SK-N-SH (cell line): ENCODE data around the gene MCC. TPM values are rescaled to one million over a fixed set of nuclear protein-coding genes. Genes with fewer than 3 reads are reported as not detected.

Experiments
- CTCF ChIA-PET: fragments of 300-600, 350-600 bp; formaldehyde crosslinking; extraction: SDS; loops from one replicate; lab custom pipeline; 2021; lab: Yijun Ruan, JAX
- POLR2A ChIA-PET: fragments of 350-600 bp; sonication (Branson Sonifier 250); formaldehyde crosslinking; extraction: SDS; loops from one replicate; lab custom pipeline; 2020; ENCODE audit warnings: antibody characterized with exemption, inconsistent platforms; lab: Yijun Ruan, JAX
- DNase-seq: peaks from one replicate; pipeline ENCODE4 v3.0.0; 2012
- H2AFZ ChIP-seq: fragments of 200-600 bp; sonication (generic); 2 replicates; pipeline ENCODE4 v1.8.1; 2016; ENCODE audit warnings: antibody characterized with exemption, mild to moderate bottlenecking, low read depth
- H3F3A ChIP-seq: fragments of 200-600 bp; sonication (generic); replicated peaks from 2 replicates; pipeline ENCODE3; 2016; ENCODE audit warnings: antibody characterized with exemption, mild to moderate bottlenecking; ENCODE audit not compliant: insufficient read depth
- H3K27ac ChIP-seq, 2 experiments: fragments of 200-500 bp in 1 of 2; fragments of 200-600 bp in 1 of 2; sonication (Bioruptor generic) in 1 of 2; sonication (generic), shearing (Covaris generic) in 1 of 2; 2 replicates each; pipeline versions ENCODE4 v1.5.1 to v1.6.1; 2014 to 2016; ENCODE audit warnings: low read depth in 2 of 2, inconsistent platforms in 1 of 2, low read length in 1 of 2, mild to moderate bottlenecking in 1 of 2, mixed read lengths in 1 of 2
- H3K27me3 ChIP-seq: fragments of 200-600 bp; sonication (generic), shearing (Covaris generic); 2 replicates; pipeline ENCODE4 v1.6.1; 2016; ENCODE audit warnings: mixed run types; ENCODE audit not compliant: insufficient read depth
- H3K36me3 ChIP-seq, 2 experiments: fragments of 200-500 bp in 1 of 2; fragments of 200-600 bp in 1 of 2; sonication (Bioruptor generic) in 1 of 2; sonication (generic) in 1 of 2; replicated peaks in 1 of 2; 2 replicates each; pipeline versions ENCODE3 to v1.5.1; 2014 to 2016; ENCODE audit warnings: low read length in 1 of 2, mild to moderate bottlenecking in 1 of 2; ENCODE audit not compliant: insufficient read depth in 2 of 2, control insufficient read depth in 1 of 2
- H3K4me1 ChIP-seq, 2 experiments: fragments of 200-500 bp in 1 of 2; fragments of 200-600 bp in 1 of 2; sonication (Bioruptor generic) in 1 of 2; sonication (generic), shearing (Covaris generic) in 1 of 2; 2 replicates each; pipeline versions ENCODE4 v1.5.1 to v1.6.1; 2014 to 2016; ENCODE audit warnings: low read depth in 1 of 2, low read length in 1 of 2, mixed run types in 1 of 2; ENCODE audit not compliant: insufficient read depth in 2 of 2, control insufficient read depth in 1 of 2
- H3K4me2 ChIP-seq: fragments of 200-600 bp; sonication (generic), shearing (Covaris generic); 2 replicates; pipeline ENCODE4 v1.6.1; 2017; ENCODE audit warnings: mixed run types
- H3K4me3 ChIP-seq, 2 experiments: fragments of 200-500 bp in 1 of 2; fragments of 200-600 bp in 1 of 2; sonication (Bioruptor generic) in 1 of 2; sonication (generic), shearing (Covaris generic) in 1 of 2; 2 replicates each; pipeline versions ENCODE4 v1.5.1 to v1.8.1; 2014 to 2016; ENCODE audit warnings: low read depth in 2 of 2, inconsistent platforms in 1 of 2, low read length in 1 of 2, mild to moderate bottlenecking in 1 of 2, mixed read lengths in 1 of 2, moderate library complexity in 1 of 2
- H3K79me2 ChIP-seq: fragments of 200-600 bp; sonication (generic); 2 replicates; pipeline ENCODE4 v1.8.1; 2017; ENCODE audit warnings: mild to moderate bottlenecking; ENCODE audit not compliant: insufficient read depth
- H3K9ac ChIP-seq: fragments of 200-600 bp; sonication (generic); 2 replicates; pipeline ENCODE4 v1.6.1; 2017; ENCODE audit warnings: mixed run types
- H3K9me2 ChIP-seq: fragments of 200-600 bp; sonication (generic); 2 replicates; pipeline ENCODE4 v1.6.1; 2017; ENCODE audit warnings: mixed run types
- H3K9me3 ChIP-seq: fragments of 200-600 bp; sonication (generic); 2 replicates; pipeline ENCODE4 v1.6.1; 2017; ENCODE audit warnings: mixed run types, mild to moderate bottlenecking, moderate library complexity
- H4K20me1 ChIP-seq: fragments of 200-600 bp; sonication (generic); 2 replicates; pipeline ENCODE4 v1.6.1; 2017; ENCODE audit warnings: mild to moderate bottlenecking, mixed run types; ENCODE audit not compliant: insufficient read depth
- CHD2 ChIP-seq: fragments of 150-350 bp; IDR thresholded peaks from 2 replicates; pipeline ENCODE4 v1.6.1; 2018; ENCODE audit warnings: low read length; ENCODE audit not compliant: partially characterized antibody
- ELF1 ChIP-seq: IDR thresholded peaks from 2 replicates; pipeline ENCODE4 v1.4.0; 2012
- FOXM1 ChIP-seq: IDR thresholded peaks from 2 replicates; pipeline ENCODE4 v1.4.0; 2012; ENCODE audit warnings: low read depth, mild to moderate bottlenecking
- GATA2 ChIP-seq: sonication (generic); formaldehyde crosslinking; IDR thresholded peaks from 2 replicates; pipeline ENCODE4 v1.5.0; 2020; ENCODE audit warnings: mild to moderate bottlenecking, missing genetic modification reagents
- JUND ChIP-seq: IDR thresholded peaks from 2 replicates; pipeline ENCODE4 v1.4.0; 2012
- MEF2A ChIP-seq: IDR thresholded peaks from 2 replicates; pipeline ENCODE4 v1.4.0; 2012; ENCODE audit warnings: low read depth, borderline replicate concordance
- NFIC ChIP-seq: IDR thresholded peaks from 2 replicates; pipeline ENCODE4 v1.4.0; 2012; ENCODE audit warnings: borderline replicate concordance
- PBX3 ChIP-seq: IDR thresholded peaks from 2 replicates; pipeline ENCODE4; 2012
- POLR2AphosphoS5 ChIP-seq: IDR thresholded peaks from 2 replicates; pipeline ENCODE4 v1.6.1; 2012; ENCODE audit warnings: low read depth, low read length
- RAD21 ChIP-seq: IDR thresholded peaks from 2 replicates; pipeline ENCODE4 v1.6.1; 2012; ENCODE audit warnings: mild to moderate bottlenecking, low read length
- REST ChIP-seq: IDR thresholded peaks from 2 replicates; pipeline ENCODE4 v1.6.1; 2012; ENCODE audit warnings: mild to moderate bottlenecking, low read depth, low read length, moderate library complexity
- RFX5 ChIP-seq: IDR thresholded peaks from 2 replicates; pipeline ENCODE4 v1.6.1; 2012; ENCODE audit warnings: mild to moderate bottlenecking, improper control_type of control experiment, low read length
- SIN3A ChIP-seq: IDR thresholded peaks from 2 replicates; pipeline ENCODE4 v1.6.1; 2012; ENCODE audit warnings: low read depth, mild to moderate bottlenecking, low read length, moderate library complexity, borderline replicate concordance
- SMC3 ChIP-seq: IDR thresholded peaks from 2 replicates; pipeline ENCODE4 v1.6.1; 2012; ENCODE audit warnings: low read depth, low read length, improper control_type of control experiment
- USF1 ChIP-seq: IDR thresholded peaks from 2 replicates; pipeline ENCODE4 v1.4.0; 2012; ENCODE audit warnings: low read depth, borderline replicate concordance
- ZBTB33 ChIP-seq: IDR thresholded peaks from 2 replicates; pipeline ENCODE4 v1.4.0; 2012; ENCODE audit warnings: low read depth, borderline replicate concordance
- WGBS: methylation state at CpG from one replicate; pipeline ENCODE4 v1.1.6; 2017; ENCODE audit warnings: low lambda C conversion rate; 5-methylcytosine and 5-hydroxymethylcytosine counted together
- polyA plus RNA-seq, 3 experiments: library from polyadenylated mRNA; depleted of rRNA; stranded (reverse); fragments of >200 nt; gene quantifications; 2 replicates each; pipeline ENCODE4 v1.2.3, GENCODE V29; 2012

MCC gene
- polyA plus RNA-seq, 1 of the 3 experiments (the other 2 are of a cell fraction): 3.6 TPM

- TF ChIP-seq RFX5: no peak
- no peak for TF ChIP-seq NFIC
- TF ChIP-seq ZBTB33: no peak
- TF ChIP-seq ELF1: no peak
- no peak for TF ChIP-seq REST
- no peak for TF ChIP-seq GATA2
Observed at GRCh38 chr5:113294311-113295110, 193.7 kb downstream of the MCC start (continued).

GRCh38 chr5:113293975-113294310 is 194.3 kb downstream of the MCC start:
- H3K9me3 ChIP-seq: no peaks in the 10 kb centered on the region
- H3F3A ChIP-seq: no peaks in the 10 kb centered on the region
- peak overlapping the region; percentile 90 for H2AFZ ChIP-seq
- TF ChIP-seq SMC3 (no peak), ELF1 (no peak), SIN3A (no peak), GATA2 (no peak), JUND (no peak), PBX3 (no peak), POLR2AphosphoS5 (no peak), CHD2 (no peak), FOXM1 (no peak), MEF2A (no peak), RAD21 (no peak), USF1 (no peak)
- H3K36me3 ChIP-seq: no peaks in the 10 kb centered on the region
- peak overlapping the region; percentile 57; the same call in 1 of the 2 replicates for H3K9ac ChIP-seq
- POLR2A ChIA-PET: interaction anchor here (1.1 to 1.6 kb wide), 4 partner anchors 56 to 237 kb away, joined by 3 to 10 read pairs (median 6); no protein-coding TSS in a partner anchor
- 4% methylated on average over 11 of the region's 11 CpGs for WGBS
- H3K4me3 ChIP-seq: peak overlapping the region; percentile 70 to 86
- CTCF ChIA-PET: interaction anchor here (1.1 to 3.2 kb wide), 11 partner anchors 12 to 261 kb away, joined by 3 to 11 read pairs (median 4); no protein-coding TSS in a partner anchor
- peak overlapping the region; percentile 98 for H3K4me2 ChIP-seq
- no peaks in the 10 kb centered on the region for H4K20me1 ChIP-seq
- DNase-seq: no peak
- peaks cover 9% of the 10 kb centered on the region; the same call in 1 of the 2 replicates for H3K27me3 ChIP-seq
- H3K9me2 ChIP-seq: no peaks in the 10 kb centered on the region
- peak overlapping the region in 1 of 2 experiments; percentile 89; a peak in 2 of 4 replicates for H3K27ac ChIP-seq
- H3K79me2 ChIP-seq: no peaks in the 10 kb centered on the region
- H3K4me1 ChIP-seq: peaks cover 0 to 14% of the 10 kb centered on the region in 2 experiments; a peak in 2 of 4 replicates
